ENCODE results near the gene HOXA5. TPM values are rescaled to one million over a fixed set of nuclear protein-coding genes. Genes with fewer than 3 reads are reported as not detected.

The HOXA5 gene
- total and polyA plus RNA-seq, 10 of the 15 experiments (the other 5 are each of a cell fraction or from before 2014, with no cell fraction given), result 0.05 to 0.13 TPM; not detected in 8

- 37% methylated on average over 32 of the region's 47 CpGs for WGBS (ENCODE audit: insufficient coverage, insufficient replicate concordance, low lambda C conversion rate, missing lambda C conversion rate)
- Histone ChIP-seq H2AFZ (ENCODE audit: control insufficient read depth, low read depth, low read length) (no peak overlapping the region), H3K4me3 (no peak overlapping the region), H3K27me3 (replicated peaks in 1 of 2; ENCODE audit: control insufficient read depth in 2 of 2, insufficient read depth in 2 of 2, low read length in 1 of 2) (peaks cover 19 to 41% of the 10 kb centered on the region in 2 experiments), H3K27ac (ENCODE audit: control insufficient read depth, insufficient read depth) (no peak overlapping the region), H3K79me2 (ENCODE audit: control insufficient read depth, insufficient read depth, low read length) (no peaks in the 10 kb centered on the region), H3K36me3 (ENCODE audit: control insufficient read depth in 2 of 2, insufficient read depth in 2 of 2, low read length in 1 of 2) (no peaks in the 10 kb centered on the region; a peak in 1 of 4 replicates), H3K4me1 (ENCODE audit: control insufficient read depth, insufficient read depth, low read length) (no peaks in the 10 kb centered on the region), H3K4me2 (ENCODE audit: control insufficient read depth, insufficient read depth) (no peak overlapping the region), H3K9ac (ENCODE audit: control insufficient read depth, insufficient read depth, low read length) (no peak overlapping the region), H4K20me1 (ENCODE audit: control insufficient read depth, insufficient read depth) (no peaks in the 10 kb centered on the region), H3K9me3 (replicated peaks; ENCODE audit: control insufficient read depth, insufficient read depth, low read length) (peaks cover 2% of the 10 kb centered on the region; the same call in 1 of the 3 replicates)
- BruUV-seq (replicated peaks), result no TSS peak
- in situ Hi-C loops (cut with MboI) (loop anchor here (25.0 kb wide), 1 partner anchor 1077 kb away; no protein-coding TSS in a partner anchor), intact Hi-C loops (cut with micrococcal nuclease; ENCODE audit: unreplicated experiment) (loop anchor here (5.0 kb wide), 2 partner anchors 307 to 1272 kb away; no protein-coding TSS in a partner anchor)
- POLR2A ChIA-PET, result no interaction called here
- ATAC-seq (no peak), DNase-seq (ENCODE audit: low read depth, low spot score) (no peak), FAIRE-seq (no peak)
- TF ChIP-seq SP1 (IDR thresholded peaks at IDR 0.05; ENCODE audit: low read depth, low read length) (no peak), ZSCAN29 (IDR thresholded peaks at IDR 0.05) (no peak), KAT2A (conservative IDR thresholded peaks at IDR 0.05; ENCODE audit: control insufficient read depth, low read depth, low read length) (no peak), SMARCA5 (IDR thresholded peaks at IDR 0.05) (no peak), FOXM1 (IDR thresholded peaks at IDR 0.05; ENCODE audit: low read depth, low read length) (no peak), TCF7 (IDR thresholded peaks at IDR 0.05; ENCODE audit: borderline replicate concordance) (no peak), NFXL1 (IDR thresholded peaks at IDR 0.05; ENCODE audit: borderline replicate concordance) (no peak), BCL11A (IDR thresholded peaks at IDR 0.05; ENCODE audit: low read depth, low read length) (no peak), EP300 (IDR thresholded peaks at IDR 0.05; ENCODE audit: borderline replicate concordance in 1 of 2, control insufficient read depth in 1 of 2, low read depth in 2 of 2, low read length in 2 of 2) (no peak), TARDBP (IDR thresholded peaks at IDR 0.05; ENCODE audit: borderline replicate concordance) (no peak), PRDM15 (CRISPR knock-in tag; IDR thresholded peaks at IDR 0.05) (no peak), ETV6 (conservative IDR thresholded peaks at IDR 0.05 in 1 of 2, IDR thresholded peaks at IDR 0.05 in 1 of 2; ENCODE audit: borderline replicate concordance in 1 of 2, low read depth in 1 of 2) (no peak), PKNOX1 (IDR thresholded peaks at IDR 0.05) (no peak), SUPT20H (IDR thresholded peaks at IDR 0.05; ENCODE audit: borderline replicate concordance, control insufficient read depth, low read depth, low read length) (no peak), ZNF207 (IDR thresholded peaks at IDR 0.05; ENCODE audit: borderline replicate concordance) (no peak), ZBTB33 (IDR thresholded peaks at IDR 0.05) (no peak)
- SMC1A ChIA-PET (ENCODE audit: uncharacterized antibody, unreplicated experiment), result no interaction called here
- RAD21 ChIA-PET (ENCODE audit: unreplicated experiment), result interaction anchor here (0.7 kb wide), 1 partner anchor 655 kb away, joined by 3 read pairs; no protein-coding TSS in a partner anchor
- CTCF ChIA-PET, result interaction anchor here (4.6 kb wide), 1 partner anchor 476 kb away, joined by 48 read pairs; no protein-coding TSS in a partner anchor
These were observed 21.0 kb upstream of the HOXA5 start for GRCh38 chr7:27164367-27165088.
